Renal pelvis (tissue), 4 donors: Measurements from ENCODE around the gene TCF15. TPM values are rescaled to one million over a fixed set of nuclear protein-coding genes. Genes with fewer than 3 reads are reported as not detected.
A peak's percentile ranks its signal among the peaks of the same experiment; 100 is the strongest.
"Not testable (repeated sequence)": the region's sequence is repeated elsewhere in the genome, so short reads cannot be mapped to it uniquely, and the experiment has no call there.

ENCODE experiments used
- DNase-seq: peaks from one replicate; pipeline ENCODE4 v3.0.0-alpha.2; 2013
- polyA plus RNA-seq, 3 donors: library from polyadenylated mRNA; unstranded; fragments of 120-200 nt; gene quantifications; one replicate each; pipeline ENCODE4 v1.2.1, GENCODE V29; 2013; ENCODE audit not compliant: insufficient read length in 3 of 3

The TCF15 gene
- polyA plus RNA-seq, 3 donors, result 0.96 to 1.9 (median 1.3) TPM

DNA sequence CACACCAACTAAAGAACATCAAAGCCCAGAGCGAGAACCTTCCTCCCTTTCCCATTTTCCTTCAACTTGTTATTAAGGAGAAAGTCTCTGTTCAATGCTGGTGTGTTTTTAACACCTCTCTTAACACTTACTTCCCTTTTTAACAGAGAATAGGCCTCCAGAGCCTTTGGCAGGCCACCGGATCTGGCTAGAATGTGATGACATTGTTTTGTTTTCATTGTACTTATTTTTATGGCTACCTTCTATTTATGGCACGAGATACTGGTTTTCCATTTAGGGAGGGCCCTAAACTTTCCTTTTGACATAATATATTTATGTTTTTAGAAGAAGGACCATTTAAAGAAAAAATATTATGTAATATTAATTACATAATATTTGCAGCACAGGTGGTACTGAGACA, 21.6 kb downstream of the TCF15 start:
- no peak for DNase-seq

DNA sequence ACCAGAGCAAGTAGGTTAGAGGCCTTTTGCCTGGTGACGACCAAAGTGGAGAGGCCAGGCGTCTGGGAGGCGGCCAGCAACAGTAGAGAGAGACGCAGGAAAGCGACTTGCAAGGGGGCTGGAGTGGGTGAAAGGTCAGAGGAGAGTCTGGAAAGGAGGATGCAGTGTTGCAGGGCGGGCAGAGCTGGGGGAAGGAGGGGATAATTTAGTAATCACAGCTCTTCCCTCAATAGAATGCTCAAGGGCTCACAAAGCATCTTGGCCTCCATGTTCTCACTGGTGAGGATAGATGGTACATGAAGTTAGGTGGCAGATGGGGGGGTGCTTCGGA, 25.2 kb downstream of the TCF15 start:
- DNase-seq, result no peak

DNA sequence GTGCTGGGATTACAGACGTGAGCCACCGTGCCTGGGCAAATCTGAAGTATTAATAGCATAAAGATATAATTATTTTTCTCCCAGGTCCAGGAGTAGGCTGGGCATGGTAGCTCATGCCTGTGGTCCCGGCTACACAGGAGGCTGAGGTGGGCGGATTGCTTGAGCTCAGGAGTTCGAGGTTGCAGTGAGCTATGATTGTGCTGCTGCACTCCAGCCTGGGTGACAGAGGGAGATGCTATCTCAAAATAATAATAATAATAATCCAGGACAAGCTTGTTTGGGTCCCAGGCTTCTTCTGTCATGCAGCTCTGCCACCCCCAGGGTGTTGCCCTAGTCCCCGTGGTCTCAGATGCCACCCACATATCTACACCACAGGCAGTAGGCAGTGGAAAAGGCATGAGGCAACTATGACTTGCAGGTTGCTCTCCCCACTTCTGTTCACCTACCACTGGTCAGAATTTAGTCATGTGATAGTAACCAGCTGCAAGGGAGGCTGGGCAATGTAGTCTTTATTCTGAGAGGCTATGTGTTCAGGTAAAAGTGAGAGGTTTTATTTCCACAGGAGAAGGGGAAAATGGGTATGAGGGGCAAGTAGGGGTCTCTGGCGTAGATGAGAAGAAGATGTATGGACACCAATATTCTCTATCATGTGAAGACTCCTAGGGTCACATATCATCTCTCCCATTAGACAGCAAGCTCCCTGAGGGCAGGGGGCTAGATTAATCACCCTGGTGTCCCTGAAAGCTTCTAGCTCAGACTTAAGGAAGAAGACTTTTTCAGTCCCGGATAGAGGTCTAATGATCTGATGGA, 25.7 kb downstream of the TCF15 start:
- DNase-seq, result no peak

DNA sequence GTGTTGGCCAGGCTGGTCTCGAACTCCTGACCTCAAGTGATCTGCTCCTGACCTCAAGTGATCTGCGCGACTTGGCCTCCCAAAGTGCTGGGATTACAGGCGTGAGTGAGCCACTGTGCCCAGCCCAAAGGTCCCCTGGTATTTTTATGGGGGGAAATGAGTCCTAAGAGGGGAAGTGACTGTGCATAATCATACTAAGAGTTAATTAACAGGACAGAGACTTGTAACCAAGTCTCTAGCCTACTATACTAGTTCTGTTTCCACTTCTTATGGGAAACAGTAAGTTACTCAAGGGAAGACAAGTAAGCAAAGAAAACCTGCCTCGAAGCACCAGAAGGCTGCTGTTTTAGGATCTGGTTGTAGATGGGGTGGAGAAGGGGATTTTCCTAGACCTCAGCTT, 27.9 kb downstream of the TCF15 start:
- no peak for DNase-seq

DNA sequence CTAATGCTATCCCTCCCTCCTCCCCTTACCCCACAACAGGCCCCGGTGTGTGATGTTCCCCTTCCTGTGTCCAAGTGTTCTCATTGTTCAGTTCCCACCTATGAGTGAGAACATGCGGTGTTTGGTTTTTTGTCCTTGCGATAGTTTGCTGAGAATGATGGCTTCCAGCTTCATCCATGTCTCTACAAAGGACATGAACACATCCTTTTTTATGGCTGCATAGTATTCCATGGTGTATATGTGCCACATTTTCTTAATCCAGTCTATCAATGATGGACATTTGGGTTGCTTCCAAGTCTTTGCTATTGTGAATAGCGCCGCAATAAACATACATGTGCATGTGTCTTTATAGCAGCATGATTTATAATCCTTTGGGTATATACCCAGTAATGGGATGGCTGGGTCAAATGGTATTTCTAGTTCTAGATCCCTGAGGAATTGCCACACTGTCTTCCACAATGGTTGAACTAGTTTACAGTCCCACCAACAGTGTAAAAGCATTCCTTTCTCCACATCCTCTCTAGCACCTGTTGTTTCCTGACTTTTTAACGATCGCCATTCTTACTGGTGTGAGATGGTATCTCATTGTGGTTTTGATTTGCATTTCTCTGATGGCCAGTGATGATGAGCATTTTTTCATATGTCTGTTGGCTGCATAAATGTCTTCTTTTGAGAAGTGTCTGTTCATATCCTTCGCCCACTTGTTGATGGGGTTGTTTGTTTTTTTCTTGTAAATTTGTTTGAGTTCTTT, 31.0 kb downstream of the TCF15 start:
- DNase-seq, result not testable (repeated sequence)

DNA sequence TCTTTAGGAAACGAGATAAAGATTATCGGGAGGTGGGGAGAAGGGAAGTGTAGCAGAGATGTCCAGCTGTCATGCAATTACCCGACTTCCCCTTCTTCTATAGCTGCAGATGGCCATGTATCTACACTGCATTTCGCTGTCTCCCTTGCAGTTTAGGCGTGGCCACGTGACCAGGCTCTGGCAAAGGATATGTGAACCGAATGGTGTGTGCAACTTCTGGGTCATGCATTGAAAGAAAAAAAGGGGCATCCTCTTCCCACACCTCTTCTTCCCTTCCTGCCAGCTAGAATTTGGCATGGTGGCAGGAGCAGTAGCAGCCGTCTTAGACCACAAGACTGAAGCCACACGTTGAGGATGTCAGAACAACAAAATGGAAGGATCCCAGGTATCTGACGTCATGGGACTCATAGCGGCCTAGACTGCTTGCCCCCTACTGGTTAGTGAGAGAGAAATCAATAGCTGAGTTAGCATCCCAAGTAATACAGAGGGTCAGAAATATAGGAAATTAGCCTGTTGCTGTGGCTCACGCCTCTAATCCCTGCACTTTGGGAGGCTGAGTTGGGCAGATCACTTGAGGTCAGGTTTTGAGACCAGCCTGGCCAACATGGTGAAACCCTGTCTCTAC, 32.8 kb downstream of the TCF15 start:
- DNase-seq, result no peak

DNA sequence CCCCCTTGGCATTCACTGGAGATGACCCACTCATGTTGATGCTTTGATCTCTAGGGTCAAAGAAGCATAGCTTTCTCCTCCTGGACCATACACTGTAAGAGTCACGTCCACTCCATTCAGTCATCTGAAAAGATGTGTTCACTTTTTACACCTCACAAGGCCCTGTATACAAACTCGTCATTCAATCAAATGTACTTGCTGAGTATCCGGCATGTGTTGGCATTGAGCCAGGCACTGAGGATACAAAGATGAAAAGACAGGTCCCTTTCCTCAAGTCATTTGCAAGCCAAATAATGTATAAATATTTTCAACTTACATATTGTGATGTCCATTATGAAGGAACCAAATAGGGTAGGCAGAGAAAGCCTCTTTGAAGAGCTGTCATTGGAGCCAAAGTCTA, 34.0 kb downstream of the TCF15 start:
- DNase-seq, result no peak

DNA sequence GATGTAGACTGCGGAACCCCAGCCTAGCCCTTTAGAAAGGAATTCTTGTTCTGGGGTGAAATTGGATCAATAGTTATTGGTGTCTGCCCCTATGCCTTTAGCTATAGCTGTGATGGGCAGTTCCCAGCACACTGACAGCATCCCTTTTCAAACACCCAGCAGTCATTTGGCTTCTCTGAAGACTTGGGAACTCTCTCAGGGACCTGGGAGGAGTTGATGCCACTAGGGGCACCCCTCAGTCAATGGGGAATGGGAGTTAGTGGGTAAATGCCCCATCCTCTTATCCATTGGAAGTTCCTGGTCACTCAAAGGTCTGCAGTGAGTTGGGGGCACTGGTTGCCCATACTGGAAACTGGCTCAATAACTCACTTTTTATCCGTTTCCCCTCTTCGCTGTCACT, 34.9 kb downstream of the TCF15 start:
- no peak for DNase-seq

DNA sequence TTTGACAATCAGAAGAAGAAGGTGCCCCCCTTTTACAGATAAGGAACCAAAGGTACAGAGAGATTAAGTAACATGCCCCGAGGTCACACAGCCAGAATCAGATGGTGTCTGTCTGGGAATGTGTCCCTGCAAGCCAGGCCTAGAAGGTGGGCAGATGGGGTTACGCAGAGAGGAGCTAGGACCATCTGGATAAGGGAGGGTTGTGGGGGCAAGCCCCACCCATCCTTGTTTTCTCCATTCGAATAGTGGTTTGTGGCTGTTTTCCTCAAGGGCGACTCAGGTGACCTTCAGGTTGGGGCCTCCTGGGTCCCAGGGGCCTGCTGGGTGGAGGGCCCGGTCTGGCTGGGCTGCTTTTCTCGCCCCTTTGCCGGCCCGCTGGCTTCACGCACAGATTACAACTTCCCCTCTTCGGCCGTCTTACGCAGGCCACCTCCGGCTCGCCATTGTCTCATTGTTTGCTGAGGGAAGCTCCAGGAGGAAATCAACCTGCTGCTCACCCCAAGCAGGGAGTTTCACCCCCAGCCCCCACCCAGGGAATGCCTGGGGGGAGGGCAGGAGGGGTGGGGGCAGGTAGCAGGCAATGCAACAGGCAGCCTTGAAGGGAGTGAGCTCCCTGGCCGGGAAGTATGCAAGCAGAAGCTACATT, 35.7 kb downstream of the TCF15 start:
- no peak for DNase-seq

DNA sequence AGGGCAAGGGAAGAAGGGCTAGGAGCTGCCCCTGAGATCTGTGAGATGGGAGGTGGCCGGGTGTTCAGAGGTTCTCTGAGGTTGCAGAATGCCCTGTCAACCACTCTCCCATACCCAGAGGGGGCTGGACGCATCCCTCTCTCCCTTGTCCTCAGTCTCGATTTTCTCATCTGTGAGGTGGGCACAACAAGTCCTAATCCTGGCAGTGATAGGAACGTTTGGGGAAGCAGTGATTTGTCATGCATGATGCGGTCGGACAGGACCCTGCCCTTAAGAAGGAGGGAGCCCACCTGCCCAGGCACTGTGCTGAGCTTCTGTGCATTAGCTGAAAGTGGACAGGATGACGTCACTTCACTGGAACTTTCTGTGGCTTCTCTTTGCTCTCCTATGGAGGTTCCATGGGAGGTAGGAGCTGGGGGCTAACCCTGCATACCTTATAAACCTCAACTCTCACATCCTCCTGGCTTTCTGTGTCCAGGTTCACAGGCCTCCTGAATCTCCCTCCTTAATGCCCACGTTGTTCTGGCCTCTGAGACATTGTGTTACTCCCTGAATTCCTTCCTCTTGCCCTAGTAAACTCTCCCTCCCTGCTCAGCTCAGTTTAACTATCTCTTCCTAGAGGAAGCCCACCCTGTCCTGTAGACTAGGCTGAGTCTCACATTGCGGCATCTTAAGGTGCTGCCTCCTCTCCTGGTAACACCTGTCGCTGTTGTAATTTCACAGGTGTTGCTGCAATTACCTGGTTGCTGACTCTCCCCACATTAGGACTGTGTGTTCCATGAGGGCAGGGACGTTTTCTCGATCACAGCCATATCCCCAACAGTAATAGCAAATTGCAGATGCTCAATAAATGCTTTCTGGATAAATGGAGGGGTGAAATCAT, 36.5 kb downstream of the TCF15 start:
- no peak for DNase-seq

DNA sequence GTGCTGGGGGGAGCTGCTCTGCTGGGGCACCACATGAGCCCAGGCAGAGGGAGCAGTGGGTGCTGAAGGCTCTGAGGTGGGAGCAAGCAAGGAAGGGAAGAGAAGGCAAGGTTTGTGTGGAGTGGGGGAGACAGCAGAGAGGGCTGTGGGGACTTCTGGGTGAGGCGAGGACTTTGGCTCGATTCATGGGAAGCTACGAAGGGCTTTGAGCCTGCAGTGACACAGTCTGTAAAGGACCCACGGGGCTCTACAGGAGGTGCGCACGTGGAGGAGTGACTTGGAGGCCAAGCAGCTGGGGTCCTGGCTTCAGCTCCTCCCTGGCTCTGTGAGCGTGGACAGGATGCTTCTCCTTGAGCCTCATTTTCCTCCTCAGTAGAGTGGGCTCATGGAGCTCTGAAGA, 37.4 kb downstream of the TCF15 start:
- DNase-seq, result no peak

DNA sequence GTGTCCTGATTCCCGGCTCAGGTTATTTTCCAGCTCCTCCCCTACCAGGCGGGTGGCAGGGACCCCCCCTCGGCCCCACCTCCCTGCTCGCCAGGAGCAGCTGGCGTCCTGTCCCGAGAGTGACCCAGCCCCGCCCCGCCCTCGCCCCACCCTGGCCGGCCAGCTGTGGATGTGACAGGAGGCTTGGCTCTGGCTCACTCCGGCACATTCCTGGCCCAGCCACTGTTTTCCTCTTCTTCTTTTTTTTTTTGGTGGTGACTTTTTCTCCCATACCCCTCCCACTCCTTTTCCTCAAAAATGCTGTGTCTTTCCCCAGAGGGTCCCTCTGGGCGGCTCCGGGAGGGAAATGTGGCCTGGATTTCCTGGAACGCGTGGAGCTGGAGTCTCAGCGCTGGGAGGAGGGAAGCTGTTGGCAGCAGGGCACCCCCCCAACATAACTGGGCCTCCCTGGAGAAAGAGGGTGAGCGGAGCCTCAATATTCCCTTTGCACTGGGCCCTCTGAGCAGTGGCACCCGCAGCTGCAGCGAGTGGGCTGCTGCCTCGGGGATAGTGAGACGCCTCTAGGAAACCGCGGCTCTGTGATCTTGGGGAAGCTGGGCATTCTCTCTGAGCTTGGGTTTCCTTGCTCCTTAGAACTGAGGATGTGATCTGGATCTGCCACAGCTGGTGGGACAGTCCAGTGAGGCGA, 38.2 kb downstream of the TCF15 start:
- peak; percentile 79 for DNase-seq

DNA sequence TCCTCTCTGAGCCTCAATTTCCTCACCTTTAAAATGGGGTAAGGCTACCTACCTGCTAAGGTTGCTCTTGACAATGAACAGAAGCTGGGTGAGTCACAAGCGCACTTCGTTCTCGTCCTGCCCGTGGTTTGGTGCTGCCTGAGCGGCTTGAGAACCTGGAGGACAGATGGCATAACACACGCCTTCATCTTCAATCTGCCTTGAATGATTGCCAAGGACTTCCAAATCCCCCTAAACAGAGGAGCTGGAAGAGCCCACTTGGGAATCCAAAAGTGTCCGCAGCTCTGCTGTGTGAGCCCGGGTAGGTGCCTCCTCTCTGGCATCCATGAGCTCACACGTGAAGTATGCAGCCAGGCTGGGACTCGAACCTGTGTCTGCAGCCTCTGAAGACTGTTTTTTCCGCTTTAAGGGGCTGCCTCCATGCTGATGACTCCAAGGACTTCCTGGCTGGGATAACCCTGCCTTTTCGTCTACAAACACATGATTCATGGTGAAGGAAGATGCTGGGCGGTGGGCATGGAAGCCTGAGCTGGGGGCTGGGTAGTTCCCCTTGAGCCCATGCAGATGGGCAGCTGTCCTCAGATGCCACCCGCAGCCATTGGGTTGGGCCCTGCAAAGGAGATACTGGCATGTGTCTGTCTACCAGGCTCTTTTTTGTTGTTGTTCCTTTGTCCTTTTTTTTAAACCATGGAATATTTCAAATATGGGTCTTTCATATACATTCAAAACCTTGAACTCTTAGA, 41.3 kb downstream of the TCF15 start:
- DNase-seq, result no peak

DNA sequence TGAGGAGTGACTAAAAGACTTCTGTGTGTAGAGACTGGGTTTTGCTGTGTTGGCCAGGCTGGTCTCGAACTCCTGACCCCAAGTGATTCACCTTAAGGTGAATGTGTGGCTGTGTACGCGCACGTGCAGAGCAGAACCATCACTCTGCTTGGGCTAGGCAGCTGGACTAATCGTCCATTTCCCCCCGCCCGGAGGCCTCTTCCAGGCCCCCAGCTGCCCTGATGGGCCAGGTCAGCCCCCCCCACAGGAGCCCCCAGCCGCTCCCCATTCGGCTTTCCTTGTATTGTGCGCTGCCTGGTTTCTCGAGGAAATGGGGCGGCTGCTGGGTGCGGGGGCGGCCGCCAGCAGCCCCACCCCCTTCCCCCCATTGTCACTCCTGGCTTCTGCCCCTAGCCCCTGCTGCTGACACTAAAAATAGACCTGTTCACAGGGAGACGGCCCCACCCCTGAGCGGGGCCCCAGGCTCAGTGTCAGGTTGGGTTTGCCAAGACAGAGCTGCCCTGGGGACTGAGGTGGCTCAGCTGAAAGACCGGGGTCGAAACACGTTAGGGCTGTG, 41.9 kb downstream of the TCF15 start:
- no peak for DNase-seq

DNA sequence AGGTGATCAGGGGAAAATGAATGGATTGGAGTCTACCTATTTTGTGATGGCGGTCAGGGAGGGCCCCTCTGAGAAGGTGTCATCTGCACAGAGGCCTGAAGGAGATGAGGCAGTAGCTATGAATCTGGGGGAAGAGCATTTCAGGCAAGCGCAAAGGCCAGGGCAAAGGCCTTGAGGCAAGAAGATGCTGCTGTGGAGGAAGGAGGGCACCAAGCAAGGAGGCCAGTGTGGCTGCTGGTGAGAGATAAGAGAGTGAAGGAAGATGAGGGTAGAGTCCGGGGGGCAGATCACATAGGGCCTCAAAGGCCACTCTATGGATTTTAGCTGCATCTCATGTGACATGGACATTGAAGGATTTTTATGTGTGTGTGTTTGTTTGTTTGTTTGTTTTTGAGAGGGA, 45.9 kb downstream of the TCF15 start:
- DNase-seq, result no peak

DNA sequence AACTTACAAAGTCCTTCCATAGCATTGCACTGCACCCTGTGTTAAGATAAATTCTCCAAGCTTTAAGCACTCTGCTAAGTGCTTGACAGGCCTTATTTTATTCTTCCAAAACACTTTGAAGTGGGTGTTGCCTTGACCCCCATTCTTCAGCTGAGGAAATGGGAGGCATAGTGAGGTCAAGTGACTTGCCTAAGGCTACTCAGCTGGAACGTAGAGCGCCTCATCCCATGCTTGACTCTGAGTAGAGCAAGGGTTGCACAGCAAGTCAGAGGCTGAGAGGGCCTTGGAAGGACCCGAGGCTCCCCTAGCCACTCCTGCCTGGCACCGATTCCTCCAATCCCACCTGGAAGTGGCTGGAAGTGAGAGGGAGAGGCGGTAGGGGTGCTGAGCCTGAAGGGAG, 46.9 kb downstream of the TCF15 start:
- DNase-seq, result no peak

DNA sequence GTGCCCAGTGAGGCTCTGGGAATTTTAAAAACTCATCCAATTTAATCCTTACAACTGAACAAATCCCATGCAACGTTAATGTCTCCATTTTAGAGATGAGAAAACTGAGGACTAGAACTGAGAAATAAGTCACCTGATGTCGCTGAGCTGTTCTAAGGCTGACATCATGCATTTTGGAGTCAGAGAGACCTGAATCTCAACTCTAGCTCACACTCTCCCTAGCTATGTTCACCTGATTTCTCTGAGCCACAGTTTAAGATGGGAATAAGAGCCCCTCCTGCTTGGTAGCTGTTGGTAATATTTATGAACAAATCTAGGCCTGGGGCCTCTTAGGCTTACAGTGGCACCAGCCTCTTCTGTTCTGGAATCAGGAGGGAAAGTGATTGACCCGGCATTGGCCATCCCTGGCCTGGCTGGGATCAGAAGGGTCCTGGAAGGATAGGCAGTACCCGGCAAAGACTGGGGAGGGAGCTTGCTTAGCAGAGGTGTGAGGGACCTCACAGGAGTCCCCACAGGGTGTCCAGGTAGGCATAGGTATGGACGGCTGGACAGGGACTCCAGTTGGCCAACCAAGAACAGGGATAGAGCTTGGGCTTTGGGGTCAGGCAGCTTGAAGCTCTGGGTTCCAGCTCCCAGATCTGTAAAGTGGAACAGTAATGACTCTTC, 47.7 kb downstream of the TCF15 start:
- DNase-seq, result no peak

DNA sequence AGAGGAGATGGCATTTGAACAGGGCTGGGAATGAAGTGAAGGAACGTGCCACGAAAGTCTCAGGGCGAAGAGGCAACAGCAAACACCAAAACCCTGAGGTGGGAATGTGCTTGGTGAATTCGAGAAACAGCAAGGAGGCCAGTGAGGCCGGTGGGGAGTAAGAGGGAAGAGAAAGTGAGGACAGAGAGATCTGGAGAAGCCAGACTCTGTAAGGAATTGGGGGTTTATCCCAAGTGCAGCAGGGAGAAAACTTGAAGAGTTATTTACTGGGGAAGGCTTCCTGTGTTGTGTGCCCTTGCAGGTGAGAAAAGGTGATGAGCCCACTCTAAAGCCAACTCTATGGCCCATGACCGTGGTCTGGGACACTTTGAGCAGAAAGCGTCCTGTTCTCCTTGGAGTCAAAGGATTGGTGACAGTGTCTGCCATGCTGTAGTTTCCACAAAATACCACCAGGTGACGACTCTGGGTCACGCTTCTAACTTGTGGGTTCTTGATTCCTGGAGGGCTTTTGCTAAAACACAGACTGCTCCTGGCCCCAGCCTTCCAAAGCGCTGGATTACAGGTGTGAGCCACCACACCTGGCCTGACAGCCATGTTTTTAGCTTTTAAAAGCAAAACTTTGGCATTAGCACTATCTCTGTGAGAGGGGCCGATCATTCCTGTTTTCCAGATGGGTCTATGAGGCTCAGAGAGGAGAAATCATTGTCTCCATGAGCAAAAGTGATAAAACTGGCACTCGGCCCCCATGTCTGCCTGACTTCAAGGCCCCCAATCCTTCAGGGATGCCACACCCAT, 48.5 kb downstream of the TCF15 start:
- peak; percentile 70 for DNase-seq
